HG02938 (cell line): ENCODE measurements around the gene TMEM198.

Source experiments
- ATAC-seq: cut with Tn5 transposase; IDR thresholded peaks from one replicate; pipeline ENCODE4 v1.9.1; 2021; ENCODE audit warnings: mild to moderate bottlenecking, moderate library complexity; ENCODE audit not compliant: unreplicated experiment

Gene TMEM198

DNA sequence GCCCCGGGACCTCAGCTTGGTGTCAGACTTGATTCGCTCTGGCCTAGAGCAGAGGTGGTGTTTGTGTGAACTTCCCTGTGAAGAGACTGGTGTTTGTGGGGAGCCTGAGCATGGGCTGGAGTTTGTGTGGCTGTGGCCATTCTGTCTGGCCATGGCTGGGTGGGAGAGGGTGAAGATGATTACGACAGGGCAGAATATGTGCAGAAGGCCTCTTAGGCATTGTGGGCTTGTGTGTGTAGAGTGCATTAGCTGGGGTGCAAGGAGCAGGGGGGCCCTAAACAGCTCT, 17.0 kb downstream of the TMEM198 start:
- ATAC-seq, result no peak

DNA sequence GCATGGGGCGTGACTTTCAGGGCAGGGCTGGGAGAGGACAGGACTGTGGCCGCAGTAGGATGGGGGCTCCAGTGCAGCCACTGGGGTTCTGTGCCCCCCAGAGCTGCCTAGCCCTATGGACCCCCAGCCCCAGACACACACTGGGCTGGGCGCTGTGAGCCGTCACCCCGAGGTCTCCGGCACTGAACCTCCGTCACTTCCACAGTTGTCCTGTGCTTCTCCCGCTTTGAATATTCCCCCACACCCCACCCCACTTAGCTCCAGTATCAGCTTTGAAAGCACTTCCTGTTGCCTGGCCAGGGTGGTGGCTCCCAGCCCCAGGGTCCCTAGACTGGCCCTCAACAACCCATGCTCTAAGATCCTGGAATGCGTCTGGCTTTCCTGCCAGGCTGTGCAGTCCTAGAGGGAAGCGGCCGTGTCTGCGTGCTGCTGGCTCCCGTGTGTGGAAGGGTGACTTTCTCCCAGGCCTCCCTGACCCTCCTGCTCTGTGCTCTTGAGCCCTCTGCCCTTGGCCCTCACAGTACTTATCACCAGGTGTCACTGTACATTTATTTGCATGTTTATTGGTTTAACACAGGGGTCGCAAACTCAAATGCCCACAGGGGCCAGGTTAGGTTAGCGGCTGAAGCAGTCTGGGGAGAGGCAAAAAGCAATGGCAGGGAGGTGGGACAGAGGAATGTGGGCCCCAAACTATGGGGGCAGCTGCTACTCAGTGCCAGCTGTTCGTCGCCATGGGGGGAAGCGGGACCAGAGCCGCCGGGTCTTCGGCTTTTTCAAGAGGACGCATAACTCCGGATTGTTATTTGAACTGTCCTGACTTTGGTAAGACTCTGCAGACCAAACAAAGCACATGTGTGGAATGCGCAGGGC, 17.6 kb downstream of the TMEM198 start:
- ATAC-seq, result no peak

GRCh38 chr2:219562049-219563020, 18.5 kb downstream of the TMEM198 start:
- no peak for ATAC-seq

- no peak for ATAC-seq
Measured at GRCh38 chr2:219563271-219563928, 19.6 kb downstream of the TMEM198 start.

GRCh38 chr2:219565130-219566080, 21.6 kb downstream of the TMEM198 start:
- no peak for ATAC-seq

DNA sequence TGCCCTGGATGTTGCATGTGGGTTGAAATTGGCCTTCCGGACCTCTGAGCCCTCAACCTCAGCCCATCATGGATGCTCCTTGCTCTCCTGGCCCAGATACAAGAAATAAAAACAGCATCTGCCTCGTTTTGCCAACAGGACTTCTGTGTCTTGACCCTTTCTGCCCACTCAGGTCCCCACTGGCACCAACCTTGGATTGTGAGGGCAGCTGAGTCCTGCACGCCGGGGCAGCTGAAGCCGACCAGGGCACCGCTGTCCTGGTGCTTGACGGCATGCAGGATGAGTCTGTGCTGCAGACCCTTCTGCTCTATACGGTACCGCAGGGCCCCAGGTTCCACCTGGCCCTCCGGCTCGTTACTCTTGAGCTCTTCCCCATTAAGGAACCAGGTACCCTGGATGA, 22.8 kb downstream of the TMEM198 start:
- no peak for ATAC-seq

GRCh38 chr2:219567131-219567530, 23.3 kb downstream of the TMEM198 start:
- no peak for ATAC-seq

- no peak for ATAC-seq
Measured at GRCh38 chr2:219567791-219568361, 24.0 kb downstream of the TMEM198 start.

DNA sequence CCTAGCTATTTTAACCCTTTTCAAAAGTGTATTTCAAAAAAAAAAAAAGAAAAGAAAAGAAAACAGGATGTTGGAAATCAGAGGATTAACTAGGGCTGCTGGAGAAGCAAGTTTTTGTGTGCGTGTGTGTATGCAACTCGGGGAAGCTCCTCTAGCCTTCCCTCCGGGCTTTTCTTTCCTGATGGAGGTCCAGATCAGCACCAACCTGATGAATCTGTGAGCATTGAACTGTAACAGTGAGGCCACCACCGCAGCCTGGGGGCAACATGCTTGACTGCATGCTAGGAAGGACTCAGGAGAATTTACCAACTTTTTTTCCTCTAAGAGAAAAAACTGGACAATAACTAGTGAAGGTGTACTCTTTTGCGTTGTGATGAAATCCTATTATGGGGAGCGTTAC, 25.2 kb downstream of the TMEM198 start:
- ATAC-seq, result no peak

DNA sequence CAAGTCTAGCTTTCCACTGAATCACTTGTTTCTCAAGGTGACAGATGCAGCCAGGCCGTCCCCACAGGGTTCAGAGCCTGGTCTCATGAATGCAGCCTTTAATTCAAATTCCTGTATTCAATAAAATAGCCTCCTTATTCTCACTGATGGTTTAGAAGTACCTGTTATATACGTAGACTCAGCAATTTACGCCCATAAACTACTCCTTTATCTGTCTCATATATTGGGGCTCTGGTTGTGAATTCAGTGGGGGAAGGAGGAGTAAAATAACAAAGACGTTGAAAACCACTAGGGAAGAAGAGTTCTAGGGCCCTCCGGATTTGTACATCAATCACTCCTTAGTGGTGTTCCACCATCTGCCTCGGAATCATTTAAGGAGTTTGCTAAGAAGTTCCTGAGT, 25.8 kb downstream of the TMEM198 start:
- no peak for ATAC-seq

DNA sequence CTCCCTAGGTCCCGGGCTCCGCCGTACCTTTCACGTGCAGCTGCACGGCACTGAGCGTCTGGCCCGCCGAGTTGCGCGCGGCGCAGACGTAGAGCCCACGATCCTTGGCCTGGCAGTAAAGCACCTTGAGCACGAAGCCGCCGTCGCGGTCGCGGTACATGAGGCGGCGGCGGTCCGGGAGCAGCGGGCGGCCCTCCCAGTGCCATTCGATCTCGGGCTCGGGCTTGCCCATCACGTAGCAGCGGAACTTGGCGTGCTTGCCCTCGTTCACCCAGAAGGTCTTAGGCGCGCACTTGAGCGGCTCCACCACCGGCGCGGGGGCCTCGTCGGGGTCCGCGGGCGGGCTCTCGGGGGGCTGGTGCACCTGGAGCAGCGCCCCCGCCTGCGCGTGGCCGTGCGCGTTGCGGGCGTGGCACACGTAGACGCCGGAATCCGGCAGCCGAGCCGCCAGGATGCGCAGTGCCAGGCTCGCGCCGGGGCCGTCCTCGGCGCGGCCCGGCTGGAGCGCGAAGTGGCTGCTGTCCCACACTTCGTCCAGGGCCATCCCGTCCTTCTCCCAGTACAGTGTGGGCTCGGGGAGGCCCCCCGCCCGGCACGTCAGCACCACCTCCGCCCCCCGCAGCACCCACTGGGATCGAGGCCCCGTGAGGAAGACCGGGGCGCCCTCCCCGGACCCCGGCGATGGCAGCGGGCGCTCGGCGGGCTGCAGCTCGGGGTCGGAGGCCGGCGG, 26.5 kb downstream of the TMEM198 start:
- ATAC-seq, result no peak

DNA sequence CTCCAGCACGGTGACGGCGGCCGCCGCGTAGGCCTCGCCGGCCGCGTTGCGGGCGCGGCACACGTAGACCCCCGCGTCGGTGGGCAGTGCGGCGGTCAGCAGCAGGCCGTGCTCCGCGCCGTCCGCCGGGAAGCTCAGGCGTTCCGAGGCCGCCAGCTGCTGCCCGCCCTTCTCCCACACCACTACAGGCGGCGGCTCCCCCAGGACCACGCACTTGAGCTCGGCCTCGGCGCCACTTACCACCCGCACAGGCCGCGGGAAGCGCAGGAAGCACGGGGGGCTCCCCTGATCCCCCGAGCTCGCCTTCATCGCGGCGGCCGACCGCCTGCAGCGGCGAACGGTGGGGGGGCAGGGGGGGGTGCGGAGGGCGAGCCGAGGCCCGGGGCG, 27.1 kb downstream of the TMEM198 start:
- no peak for ATAC-seq

DNA sequence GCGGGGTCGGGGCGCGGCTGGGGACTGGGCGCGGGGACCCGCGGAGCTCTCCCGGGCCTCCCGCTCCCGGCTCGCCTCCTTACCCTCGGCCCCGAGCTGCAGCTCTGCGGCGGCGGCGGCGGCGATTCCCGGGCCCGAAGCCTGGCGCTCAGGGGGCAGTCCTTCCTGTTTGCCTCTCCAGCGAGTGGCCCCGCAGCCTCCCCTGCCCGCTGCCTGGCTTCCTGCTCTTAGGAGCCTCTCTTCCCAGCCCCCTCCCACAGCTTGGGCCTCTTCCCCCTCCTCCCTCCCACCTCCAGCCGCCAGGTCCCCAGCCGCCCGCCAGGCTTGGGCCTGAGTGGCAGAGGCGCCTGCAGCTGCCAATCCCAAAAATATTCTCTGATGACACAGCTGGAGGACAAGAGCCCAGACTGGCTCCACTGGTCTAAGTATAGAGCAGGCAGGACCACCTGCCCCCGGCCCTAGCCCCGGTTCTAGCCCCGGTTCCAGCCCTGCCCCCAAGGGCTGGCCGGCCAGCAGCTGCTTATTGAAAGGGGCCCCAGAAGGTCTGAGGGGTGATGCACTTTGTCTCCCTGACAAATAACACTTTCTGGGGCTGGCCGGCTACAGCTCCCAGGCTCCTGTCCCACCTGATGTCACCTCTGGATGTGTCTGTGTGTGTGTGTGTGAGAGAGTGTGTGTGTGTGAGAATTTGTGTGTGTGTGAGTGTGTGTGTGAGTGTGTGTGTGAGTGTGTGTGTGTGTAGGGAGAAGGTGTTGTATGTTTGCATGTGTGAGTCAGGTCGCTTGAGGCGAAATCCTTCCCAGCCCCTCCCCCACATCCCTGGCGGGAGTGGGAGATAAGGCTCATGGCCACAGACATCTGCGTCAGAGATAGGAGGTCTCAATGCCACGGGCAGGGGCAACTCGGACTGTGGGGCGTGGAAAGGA, 27.7 kb downstream of the TMEM198 start, which contains the start of gene OBSL1:
Gene OBSL1, minus strand, starts transcription at position 229 of the 926 bp plus-strand sequence. CDS start 307 bp downstream, outside the sequence.
- no peak for ATAC-seq

DNA sequence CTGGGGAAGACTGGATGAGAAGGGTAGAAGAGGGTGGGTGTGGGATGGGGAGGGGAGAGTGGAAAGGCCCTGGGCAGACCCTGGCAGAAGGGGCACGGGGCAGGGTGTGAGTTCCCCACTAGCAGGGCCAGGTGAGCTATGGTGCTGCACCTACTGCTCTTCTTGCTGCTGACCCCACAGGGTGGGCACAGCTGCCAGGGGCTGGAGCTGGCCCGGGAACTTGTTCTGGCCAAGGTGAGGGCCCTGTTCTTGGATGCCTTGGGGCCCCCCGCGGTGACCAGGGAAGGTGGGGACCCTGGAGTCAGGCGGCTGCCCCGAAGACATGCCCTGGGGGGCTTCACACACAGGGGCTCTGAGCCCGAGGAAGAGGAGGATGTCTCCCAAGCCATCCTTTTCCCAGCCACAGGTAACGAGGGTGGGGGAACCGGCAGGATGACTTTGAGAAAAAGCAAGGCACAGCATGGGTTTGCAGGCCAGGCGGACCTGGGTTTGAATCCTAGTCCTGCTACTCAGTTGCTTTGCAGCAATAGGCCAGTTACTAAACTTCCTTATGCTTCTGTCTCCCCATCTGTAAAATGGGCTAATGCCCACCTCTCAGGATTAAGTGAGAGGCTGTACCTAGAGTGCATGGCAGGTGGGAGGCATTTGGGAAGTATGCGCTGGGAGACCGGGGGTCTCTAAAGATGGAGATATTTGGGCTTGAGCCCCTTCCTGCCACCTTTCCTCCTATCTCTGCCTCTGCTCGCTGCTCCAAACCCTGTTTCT, 28.6 kb downstream of the TMEM198 start, which contains the start of gene INHA:
Gene INHA, plus strand, starts transcription at position 74 of the 765 bp plus-strand sequence. Its CDS starts 65 bp downstream, at position 139.
- ATAC-seq, result no peak

DNA sequence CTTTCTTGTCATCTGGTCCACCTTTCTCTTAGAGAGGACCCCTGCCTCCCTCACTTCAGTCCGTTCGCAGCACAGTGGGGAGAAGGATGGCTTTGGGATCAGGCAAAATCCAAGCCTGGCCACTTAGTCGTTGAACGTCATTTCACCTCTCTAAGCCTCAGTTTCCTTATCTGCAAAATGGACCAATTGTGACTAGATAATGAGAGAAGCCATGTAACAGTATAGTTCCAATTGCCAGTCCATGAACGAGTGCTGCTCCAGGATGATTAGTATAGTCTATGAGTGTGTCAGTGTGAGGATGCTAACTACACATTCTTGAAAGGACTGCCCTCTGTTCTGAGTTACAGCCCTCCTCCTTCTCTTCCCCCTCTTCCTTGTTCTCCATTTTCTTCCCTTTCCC, 29.3 kb downstream of the TMEM198 start:
- no peak for ATAC-seq

GRCh38 chr2:219574484-219575311, 30.9 kb downstream of the TMEM198 start:
- no peak for ATAC-seq
